Nucleus accumbens (tissue), 56 donors: Measurements from ENCODE around the gene DDA1.

Experiments
- DNase-seq, 56 donors: peaks; one replicate each; lab custom pipeline; 2025; lab: John Stamatoyannopoulos, UW

The DDA1 gene

DNA sequence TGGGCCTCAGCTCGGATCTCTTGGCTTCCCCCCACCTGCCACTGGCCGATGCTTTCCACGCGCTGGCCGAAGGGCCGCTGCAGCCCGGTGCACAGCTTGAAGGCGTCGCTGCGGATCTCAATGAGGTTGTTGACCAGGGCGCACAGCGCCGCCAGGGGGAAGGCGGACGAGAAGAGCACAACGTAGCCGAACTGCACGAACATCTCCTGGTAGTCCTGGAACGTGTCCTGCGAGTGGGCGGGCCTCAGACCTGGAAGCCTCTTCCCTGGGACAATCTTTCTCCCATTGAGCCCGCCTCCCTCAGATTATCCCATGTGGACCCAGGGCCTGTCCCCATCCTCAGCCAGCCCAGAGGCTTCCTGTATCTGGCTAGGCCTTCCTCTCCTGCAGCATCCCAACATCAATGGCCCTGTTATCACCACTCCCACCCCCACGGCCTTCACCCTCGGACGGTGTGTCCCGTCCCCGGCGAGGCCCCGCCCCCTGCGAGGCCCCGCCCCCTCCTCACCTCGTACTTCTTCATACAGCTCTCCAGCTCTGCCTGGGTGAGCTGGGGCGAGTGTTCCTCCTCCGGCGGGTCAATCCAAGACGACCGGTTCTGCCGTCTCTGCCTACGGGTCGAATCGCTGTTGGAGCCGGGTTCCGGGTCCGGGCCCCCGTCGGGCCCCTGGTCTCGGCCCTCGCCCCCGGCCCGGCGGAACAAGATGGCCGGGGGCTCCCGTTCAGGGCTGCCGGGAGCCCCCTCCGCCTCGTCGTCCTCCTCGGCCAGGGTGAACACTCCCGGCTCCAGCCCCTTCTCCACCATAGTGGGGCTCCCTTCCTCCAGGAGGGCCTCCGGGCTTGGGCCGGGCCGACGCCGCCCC lies 18.5 kb downstream of the DDA1 start:
- peak in 3 of 56 donors; percentile 18 to 25 (median 20) for DNase-seq

DNA sequence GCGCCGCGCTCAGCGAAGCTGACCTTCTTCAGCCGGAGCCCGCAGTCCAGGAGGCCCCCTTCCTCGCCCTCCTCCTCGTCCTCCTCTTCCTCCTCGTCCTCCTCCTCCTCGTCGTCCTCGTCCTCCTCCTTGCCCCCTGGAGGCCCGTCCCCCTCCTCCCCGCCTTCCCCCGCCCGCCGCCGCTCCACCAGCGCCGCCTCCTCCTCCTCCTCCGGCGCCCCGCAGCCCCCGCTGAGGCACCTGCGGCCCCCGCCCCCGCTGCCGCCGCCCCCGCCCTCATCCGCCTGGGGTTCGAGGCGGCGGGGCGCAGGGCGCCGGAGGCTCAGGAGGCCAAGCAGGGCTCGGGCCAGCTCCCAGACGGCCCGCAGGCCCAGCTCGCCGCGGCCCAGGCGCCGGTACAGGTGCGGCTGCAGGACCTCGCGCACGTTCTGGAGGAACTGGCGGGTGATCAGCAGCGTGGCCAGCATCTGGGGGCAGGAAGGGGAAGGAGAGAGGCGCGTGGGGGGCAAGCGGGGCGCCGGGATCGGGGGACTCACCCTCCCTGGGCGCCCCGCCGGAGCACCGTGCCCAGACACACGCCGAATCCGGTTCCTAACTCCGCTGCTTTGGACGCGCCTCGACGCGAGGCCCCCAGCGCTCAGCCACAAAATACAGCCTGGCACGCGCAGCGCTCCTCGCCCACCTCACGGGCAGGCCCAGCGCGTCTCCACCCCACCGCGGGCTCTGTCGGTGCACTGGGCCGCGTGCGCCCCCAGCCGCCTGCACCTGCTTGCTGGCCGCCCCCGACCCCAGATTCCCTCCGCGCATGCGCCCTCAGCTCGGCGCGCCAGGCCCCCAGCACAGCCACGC lies 19.4 kb downstream of the DDA1 start:
- DNase-seq: no peak

DNA sequence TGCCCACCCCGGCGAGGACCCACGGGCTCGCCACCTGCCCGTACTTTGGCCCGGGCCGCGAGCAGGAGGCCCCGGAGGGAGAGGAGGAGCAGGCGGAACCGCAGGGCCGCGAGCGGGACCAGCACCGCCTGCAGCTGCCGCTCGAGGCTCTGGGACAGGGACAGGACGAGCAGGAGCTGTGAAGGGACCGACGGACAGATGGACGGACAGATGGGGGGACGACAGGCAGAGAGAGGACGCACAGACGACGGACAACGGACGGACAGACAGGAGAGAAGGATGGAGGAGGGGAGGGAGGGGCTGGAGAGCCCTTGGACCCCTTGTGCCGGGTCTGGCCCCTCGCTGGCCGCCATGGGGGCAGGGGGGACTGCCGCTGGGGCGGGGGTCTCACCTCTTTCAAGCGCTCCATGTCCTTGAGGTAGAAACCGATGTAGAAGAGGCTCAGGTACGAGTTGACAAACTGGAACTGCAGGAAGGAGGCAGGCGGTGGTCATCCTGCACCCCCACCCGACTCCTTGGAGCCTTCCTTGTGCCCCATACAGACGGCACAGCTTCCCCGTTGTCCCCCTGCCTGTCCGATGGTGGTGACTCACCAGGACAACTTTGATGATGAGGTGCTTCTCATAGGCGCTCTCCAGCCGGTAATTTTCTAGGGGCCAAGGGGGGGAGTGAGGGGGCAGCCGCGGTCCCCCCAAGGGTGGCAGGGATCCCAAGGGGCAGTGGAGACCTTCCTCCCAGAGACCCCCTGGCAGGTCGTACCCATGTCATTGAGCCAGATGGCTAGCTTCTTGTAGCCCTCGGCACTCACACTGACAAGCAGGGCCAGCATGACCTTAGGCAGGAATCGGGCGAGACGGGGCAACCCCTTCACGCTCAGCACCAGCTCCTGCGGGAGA lies 20.3 kb downstream of the DDA1 start:
- DNase-seq: no peak

DNA sequence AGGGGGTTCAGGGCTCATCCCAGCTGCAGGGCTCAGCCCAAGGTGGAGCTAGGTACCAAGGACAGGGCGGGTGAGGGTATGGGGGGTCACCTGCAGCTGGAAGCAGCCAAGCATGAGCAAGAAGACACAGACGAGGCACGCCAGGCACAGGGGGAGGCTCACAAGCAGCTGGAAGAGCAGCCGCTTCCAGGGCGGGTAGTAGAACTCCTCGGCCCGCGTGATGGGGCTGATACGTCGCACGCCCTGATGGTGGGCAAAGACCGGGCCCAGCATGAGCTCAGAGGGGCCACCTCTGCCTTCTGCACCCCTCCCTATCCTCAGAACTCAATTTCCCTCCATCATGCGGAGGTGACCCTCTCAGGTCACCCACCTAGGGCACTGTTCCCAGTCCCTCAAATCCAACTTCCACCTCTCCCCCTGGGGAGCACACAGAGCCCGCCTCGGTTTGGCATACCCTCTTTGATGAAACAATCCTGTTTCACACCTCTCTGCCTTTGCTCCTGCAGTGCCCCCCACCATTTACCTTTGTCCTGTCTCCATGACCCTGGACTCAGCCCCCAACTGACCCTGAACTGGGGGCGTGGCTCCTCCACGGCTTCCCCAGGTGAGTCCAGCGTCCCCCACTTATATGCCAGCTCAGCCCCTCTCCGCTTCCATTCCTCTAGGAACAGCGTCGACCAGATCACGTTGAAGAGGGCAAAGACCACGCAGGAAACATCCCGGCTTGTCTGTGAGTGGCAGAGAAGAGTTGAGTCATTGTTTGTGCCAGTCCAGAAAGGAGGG lies 21.1 kb downstream of the DDA1 start:
- DNase-seq: no peak

DNA sequence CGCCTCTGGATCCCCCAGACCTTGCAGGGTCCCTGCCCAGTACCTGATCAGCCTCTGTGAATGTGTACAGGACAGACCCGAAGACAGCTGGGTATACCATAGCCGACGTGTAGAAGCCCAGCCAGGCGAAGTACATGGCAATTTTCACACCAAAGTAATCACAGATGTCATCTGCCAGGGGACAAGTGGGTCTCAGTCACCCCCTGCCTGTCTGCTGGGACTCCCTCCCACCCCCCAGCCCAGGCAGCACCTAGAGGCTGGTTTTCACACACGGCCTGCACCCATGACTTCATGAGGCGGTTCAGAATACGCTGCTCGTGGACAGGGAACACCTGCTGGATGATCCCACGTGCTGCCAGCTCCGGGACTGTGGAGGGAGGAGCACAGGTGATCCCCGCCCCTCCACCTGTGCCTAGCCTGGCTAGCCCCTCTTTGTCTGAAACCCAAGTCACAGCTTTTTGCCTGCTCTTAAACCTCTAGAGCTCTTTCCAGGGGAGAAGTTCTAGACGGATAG lies 21.7 kb downstream of the DDA1 start:
- no peak for DNase-seq

DNA sequence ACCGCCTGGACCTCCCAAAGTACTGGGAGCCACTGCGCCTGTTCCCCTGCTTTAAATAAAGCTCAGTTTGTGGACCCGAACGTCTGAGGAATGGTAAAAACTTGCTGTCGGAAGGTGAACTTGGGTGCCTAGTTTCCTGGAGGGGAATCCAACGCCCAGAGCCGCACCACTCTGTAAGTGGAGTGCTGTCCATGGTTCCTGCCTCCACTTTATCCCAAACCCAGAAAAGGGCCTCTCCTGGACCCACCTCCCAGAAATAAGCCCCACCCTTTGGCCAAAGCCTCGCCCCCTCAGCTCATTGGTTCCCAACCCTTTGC lies 23.0 kb downstream of the DDA1 start:
- DNase-seq: no peak

DNA sequence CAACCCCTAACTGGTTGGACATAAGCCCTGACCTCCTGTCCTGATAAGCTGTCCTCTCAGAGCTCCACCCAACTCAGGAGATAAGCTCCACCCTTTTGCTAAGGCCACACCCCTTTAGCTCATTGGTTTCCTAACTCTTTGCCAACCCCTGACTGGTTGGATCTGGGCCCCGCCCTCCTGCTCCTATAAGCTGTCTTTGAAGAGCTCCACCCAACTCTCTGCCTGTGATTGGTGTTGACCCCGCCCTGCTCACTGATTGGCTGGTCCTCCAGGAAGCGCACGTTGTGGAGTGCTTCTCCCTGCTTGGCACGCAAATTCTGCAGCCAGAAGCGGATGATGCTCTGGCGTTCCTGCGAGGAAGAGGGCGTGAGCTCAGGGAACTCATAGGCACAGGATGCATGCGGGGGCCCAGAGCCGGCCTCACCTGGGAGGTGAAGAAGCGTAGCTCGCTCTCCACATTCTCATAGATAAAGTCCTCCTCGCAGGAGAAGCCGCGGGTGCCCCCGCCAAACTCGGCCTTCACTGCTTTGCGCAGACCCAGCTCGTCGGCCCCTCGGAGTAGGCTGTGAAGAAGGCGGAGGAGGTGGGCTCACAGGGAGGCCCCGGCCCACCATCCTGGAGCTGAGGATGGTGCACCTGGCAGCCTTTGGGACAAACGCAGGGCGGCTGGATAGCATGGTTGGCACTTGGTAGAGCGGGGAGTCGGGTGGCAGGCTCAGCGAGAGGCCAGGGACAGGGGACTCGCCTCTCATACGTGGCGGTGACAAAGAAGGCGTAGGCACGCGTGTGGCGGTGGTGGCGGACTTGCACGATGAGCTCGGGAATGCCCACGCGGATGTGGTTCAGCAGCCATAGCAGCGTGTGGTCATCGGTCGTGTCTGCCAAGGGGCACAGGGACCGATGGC lies 23.6 kb downstream of the DDA1 start:
- DNase-seq: peak in 7 of 56 donors; percentile 6 to 43 (median 22)

DNA sequence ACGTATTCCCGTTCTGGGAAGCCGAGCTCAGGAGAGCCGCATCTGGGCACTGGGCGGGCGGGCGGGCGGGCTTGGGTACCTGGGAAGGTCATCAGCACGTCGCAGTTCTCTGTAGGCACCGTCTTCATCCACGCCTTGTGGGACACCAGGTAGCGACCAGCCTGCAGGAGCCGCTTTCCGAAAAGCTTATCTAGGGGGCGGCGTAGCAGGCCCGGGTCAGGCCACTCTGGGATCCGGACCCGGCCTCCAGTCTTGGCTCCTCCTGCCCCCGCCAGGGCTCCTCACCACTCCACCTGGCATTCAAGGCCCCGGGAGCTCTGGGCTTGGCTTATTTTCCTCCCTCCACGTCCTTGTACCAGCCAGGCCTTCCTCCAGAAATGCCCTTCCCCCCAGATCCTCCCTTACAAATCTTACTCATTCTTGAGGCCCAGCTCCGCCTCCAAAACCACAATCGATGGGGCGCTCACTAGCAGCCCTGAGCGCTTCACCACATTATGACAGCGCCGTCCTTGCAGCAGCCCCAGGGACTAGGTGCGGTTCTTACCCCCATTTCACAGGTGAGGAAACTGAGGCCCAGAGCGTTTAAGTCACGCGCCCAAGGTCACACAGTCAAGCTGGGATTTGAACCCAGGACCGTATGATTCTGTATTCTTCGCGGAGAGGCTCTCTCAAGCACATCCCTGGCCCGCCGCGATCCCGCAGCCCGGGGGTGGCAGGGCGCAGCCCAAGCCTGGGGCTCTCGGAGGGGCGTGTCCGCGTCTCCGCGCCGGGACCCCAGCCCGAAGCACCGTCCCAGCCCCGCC lies 24.4 kb downstream of the DDA1 start:
- peak in 13 of 56 donors; percentile 14 to 52 (median 30) for DNase-seq

DNA sequence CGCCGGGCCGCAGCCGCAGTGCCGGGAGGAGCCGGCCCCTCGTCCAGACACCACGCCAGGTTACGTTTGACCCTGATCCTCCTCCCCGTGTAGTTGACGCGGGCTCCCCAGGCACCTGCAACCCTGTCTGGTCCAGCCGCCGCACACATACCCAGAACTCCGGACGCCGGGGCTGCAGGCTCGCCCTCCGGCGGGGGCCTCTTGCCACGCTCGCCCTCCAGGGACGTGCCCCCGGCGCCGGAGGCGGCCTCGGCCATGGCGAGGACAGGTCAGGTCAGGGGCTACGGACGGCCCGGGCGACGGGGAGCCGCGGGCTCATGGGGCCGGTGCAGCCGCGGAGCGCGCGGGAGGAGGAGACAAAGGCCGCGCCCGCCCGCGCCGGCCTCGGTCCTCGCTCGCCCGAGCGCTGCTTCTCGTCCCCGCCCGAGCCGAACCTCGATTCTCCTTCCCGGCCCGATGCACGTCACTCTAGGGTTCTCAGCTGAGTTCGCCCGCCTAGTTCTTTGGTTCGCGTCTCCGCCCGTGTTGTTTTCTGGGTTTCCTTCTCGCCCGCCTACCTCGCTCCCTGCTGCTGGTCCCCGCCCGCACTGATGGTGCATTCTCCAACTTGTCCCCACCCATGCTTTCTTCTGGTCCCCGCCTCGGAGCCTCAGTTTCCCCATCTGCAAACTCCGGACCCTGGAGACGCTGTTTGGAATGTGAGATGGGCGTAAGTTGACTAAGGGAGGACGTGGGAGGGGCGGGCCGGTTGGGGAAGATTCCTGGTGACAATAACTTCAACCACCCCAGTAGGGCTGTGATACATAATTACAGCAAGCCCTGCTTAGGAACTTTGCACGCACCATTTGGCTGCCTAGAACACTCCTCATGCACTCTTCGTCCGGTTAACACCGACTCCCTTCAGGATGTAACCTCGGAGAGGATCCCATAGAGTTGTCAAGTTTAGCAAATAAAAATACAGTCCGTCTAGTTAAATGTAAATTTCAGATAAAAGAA lies 25.3 kb downstream of the DDA1 start, which contains the start of gene ANO8:
Gene ANO8 (minus strand): TSS at position 442 of the 996 bp plus-strand sequence. CDS start 185 bp downstream, at position 257.
- peak in 55 of 56 donors; percentile 60 to 97 (median 90) for DNase-seq

DNA sequence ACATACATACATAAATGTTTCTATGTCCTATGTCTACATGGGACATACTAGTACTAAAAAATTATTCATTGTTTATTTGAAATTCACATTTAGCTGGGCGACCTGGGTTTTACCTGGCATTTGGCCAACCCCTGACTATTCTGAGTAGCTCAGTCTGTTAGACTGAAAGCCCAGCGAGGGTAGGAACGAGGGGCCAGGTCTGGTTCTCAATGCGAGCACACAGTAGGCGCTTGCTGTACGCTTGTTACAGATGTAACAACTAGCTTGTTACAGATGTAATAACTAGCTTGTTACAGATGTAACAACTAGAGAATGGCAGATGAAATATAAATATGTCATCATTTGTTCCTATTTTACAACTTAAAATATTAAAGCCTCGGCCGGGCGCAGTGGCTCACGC lies 26.2 kb downstream of the DDA1 start:
- no peak for DNase-seq

DNA sequence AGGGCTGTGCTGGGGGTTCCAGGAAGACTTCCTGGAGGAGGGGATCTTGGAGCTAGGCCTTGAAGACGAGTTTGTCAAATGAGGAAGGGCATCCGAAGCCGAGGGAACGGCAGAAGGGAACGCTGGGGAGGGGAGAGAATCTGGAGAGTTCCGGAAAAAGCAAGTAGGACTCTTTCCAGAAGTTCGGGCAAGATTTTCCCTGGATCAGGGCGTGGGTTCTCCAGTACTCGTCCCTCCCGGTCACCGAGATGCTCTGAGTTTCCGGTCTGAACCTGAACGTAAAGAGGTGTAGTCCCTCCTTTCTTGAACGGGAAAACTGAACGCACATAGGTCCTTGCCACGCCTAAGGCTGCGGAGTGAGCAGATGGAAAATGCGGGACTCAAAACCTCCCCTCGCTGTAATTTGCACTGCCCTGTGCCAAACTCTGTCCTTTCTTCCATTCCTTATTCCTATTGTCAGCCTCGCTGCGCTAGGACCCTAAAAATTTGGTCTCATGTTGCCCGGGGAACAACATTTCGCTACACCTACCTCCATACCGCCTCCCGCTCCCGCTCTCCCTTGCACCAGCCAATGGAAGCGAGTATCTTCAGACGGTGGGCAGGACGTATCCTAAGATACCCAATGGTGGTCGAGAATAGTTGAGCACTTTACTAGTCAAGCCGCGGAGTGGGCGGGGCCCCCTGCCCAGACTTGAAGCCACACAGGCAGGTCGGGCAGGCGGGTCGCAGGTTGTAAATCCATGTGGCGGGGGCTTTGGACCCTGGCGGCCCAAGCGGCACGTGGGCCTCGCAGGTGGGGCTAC lies 27.7 kb downstream of the DDA1 start, which contains the start of gene GTPBP3:
Gene GTPBP3 (plus strand): TSS at position 682 of the 803 bp plus-strand sequence. CDS start 59 bp downstream, at position 741.
- peak; percentile 65 to 99 (median 94) for DNase-seq

DNA sequence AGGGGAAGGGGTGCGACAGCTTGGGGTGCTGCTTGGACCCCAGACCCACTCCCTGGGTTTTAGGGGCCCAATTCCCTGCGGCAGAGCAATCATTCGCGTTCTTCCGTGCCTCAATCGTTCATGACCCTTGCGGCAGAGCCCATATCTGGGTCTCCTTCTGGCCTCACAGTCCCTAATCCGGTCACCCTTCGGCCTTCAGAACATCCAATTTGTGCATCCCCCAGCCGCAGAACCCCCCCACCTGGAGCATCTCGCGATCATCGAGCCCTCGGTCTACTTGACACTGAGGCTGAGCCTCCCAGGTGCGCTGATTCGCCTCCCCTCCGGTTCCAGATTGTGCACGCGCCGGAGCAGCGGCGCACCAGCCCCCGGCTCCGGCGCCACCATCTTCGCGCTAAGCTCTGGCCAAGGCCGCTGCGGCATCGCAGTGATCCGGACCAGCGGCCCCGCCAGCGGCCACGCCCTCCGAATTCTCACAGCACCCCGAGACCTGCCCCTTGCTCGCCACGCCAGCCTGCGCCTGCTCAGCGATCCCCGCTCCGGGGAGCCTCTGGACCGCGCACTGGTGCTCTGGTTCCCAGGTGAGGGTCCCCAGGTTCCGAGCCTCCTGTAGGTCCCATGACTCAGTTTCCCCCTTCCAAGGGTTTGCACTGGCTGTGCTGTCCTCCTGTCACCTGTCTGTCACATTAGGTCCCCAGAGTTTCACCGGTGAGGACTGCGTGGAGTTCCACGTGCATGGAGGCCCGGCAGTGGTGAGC lies 28.5 kb downstream of the DDA1 start:
- DNase-seq: peak in 7 of 56 donors; percentile 19 to 59 (median 37)

DNA sequence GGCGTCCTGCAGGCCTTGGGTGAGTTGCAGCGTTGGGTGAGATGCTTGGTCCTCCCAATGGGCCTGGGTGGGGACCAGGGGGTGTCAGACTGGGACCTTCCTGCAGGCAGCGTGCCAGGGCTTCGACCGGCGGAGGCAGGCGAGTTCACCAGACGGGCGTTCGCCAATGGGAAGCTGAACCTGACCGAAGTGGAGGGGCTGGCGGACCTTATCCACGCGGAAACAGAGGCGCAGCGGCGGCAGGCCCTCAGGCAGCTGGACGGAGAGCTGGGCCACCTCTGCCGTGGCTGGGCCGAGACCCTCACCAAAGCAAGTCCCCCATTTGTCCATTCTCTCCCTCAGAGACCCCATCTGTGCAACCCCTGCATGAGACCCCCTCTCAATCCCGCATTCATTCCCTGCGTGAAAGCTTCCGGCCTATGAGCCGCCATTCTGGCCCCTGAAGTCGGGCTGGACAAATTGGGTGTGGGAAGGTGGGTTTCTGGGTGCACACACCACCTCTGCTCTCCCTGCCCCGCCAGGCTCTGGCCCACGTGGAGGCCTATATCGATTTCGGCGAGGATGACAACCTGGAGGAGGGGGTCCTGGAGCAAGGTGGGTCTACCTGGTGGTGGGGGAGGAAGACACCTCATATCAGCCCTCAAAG lies 29.2 kb downstream of the DDA1 start:
- DNase-seq: no peak
